Measurements from ENCODE around the gene FIBCD1. TPM values are rescaled to one million over a fixed set of nuclear protein-coding genes. Genes with fewer than 3 reads are reported as not detected.
A peak's percentile ranks its signal among the peaks of the same experiment; 100 is the strongest.

Gene FIBCD1
- total RNA-seq, 1 experiment from 2014 or later, result 6.6 TPM

- Mint-ChIP-seq H3K27ac (no peak overlapping the region), H3K9me3 (peaks cover 17% of the 10 kb centered on the region), H3K27me3 (ENCODE audit: low read depth) (peaks cover 24% of the 10 kb centered on the region), H3K4me1 (no peaks in the 10 kb centered on the region), H3K4me3 (no peak overlapping the region), H3K36me3 (no peaks in the 10 kb centered on the region)
- 0 out of 2 replicates have a peak, but pooled peaks have one; percentile 11 for TF ChIP-seq ZNF121 (CRISPR knock-in tag; IDR thresholded peaks at IDR 0.05)
- TF ChIP-seq ZBTB21 (CRISPR knock-in tag; IDR thresholded peaks at IDR 0.05; ENCODE audit: borderline replicate concordance), result no peak
- POLR2A ChIA-PET, result no interaction called here
- CTCF ChIA-PET, result interaction anchor here (0.7 to 1.8 kb wide), 3 partner anchors 18 to 94 kb away, joined by 3 to 5 read pairs (median 4); no protein-coding TSS in a partner anchor
- DNase-seq (ENCODE audit: low spot score) (no peak), ATAC-seq (no peak)
These were observed 13.2 kb upstream of the FIBCD1 start for GRCh38 chr9:130952065-130952762.

- Mint-ChIP-seq H3K9me3 (peaks cover 17% of the 10 kb centered on the region), H3K27me3 (ENCODE audit: low read depth) (peaks cover 24% of the 10 kb centered on the region), H3K36me3 (no peaks in the 10 kb centered on the region), H3K4me3 (no peak overlapping the region), H3K4me1 (no peaks in the 10 kb centered on the region), H3K27ac (no peak overlapping the region)
- TF ChIP-seq GRHL2 (CRISPR knock-in tag; IDR thresholded peaks at IDR 0.05; ENCODE audit: insufficient replicate concordance, severe bottlenecking), result no peak
- no peak for TF ChIP-seq GABPB1 (CRISPR knock-in tag; IDR thresholded peaks at IDR 0.05)
- TF ChIP-seq MXD4 (CRISPR knock-in tag; IDR thresholded peaks at IDR 0.05; ENCODE audit: borderline replicate concordance), result no peak
- no peak for TF ChIP-seq ZNF281 (CRISPR knock-in tag; IDR thresholded peaks at IDR 0.05)
- TF ChIP-seq MAX (CRISPR knock-in tag; IDR thresholded peaks at IDR 0.05), result no peak
- no peak for TF ChIP-seq NFE2L1 (CRISPR knock-in tag; IDR thresholded peaks at IDR 0.05)
- no peak for TF ChIP-seq NR3C1 (CRISPR knock-in tag; conservative IDR thresholded peaks at IDR 0.05; ENCODE audit: low read depth)
- TF ChIP-seq, protein P1, sequence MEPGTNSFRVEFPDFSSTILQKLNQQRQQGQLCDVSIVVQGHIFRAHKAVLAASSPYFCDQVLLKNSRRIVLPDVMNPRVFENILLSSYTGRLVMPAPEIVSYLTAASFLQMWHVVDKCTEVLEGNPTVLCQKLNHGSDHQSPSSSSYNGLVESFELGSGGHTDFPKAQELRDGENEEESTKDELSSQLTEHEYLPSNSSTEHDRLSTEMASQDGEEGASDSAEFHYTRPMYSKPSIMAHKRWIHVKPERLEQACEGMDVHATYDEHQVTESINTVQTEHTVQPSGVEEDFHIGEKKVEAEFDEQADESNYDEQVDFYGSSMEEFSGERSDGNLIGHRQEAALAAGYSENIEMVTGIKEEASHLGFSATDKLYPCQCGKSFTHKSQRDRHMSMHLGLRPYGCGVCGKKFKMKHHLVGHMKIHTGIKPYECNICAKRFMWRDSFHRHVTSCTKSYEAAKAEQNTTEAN (CRISPR knock-in tag; IDR thresholded peaks at IDR 0.05), result no peak
- no peak for TF ChIP-seq HMGA2 (CRISPR knock-in tag; IDR thresholded peaks at IDR 0.05)
- TF ChIP-seq ZNF121 (CRISPR knock-in tag; IDR thresholded peaks at IDR 0.05), result no peak
- no peak for TF ChIP-seq USF2 (CRISPR knock-in tag; IDR thresholded peaks at IDR 0.05)
- TF ChIP-seq, protein P2, sequence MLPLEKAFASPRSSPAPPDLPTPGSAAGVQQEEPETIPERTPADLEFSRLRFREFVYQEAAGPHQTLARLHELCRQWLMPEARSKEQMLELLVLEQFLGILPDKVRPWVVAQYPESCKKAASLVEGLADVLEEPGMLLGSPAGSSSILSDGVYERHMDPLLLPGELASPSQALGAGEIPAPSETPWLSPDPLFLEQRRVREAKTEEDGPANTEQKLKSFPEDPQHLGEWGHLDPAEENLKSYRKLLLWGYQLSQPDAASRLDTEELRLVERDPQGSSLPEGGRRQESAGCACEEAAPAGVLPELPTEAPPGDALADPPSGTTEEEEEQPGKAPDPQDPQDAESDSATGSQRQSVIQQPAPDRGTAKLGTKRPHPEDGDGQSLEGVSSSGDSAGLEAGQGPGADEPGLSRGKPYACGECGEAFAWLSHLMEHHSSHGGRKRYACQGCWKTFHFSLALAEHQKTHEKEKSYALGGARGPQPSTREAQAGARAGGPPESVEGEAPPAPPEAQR (CRISPR knock-in tag; IDR thresholded peaks at IDR 0.05), result no peak
- no peak for TF ChIP-seq GTF2I (CRISPR knock-in tag; conservative IDR thresholded peaks at IDR 0.05)
- no peak for TF ChIP-seq FOXJ3 (CRISPR knock-in tag; IDR thresholded peaks at IDR 0.05; ENCODE audit: borderline replicate concordance)
- TF ChIP-seq ZNF671 (CRISPR knock-in tag; IDR thresholded peaks at IDR 0.05), result no peak
- TF ChIP-seq PRDM15 (CRISPR knock-in tag; IDR thresholded peaks at IDR 0.05), result no peak
- TF ChIP-seq SMAD4 (CRISPR knock-in tag; IDR thresholded peaks at IDR 0.05), result no peak
- TF ChIP-seq ZNF532 (CRISPR knock-in tag; IDR thresholded peaks at IDR 0.05; ENCODE audit: borderline replicate concordance), result no peak
- no peak for TF ChIP-seq ZNF219 (CRISPR knock-in tag; IDR thresholded peaks at IDR 0.05; ENCODE audit: borderline replicate concordance)
- POLR2A ChIA-PET, result no interaction called here
- DNase-seq (ENCODE audit: low spot score), result no peak
- no peak for ATAC-seq
- CTCF ChIA-PET, result no interaction called here
These were observed 10.9 kb upstream of the FIBCD1 start for GRCh38 chr9:130950039-130950311.
